K562 (cell line): ENCODE data around the gene ZFP64. TPM values are rescaled to one million over a fixed set of nuclear protein-coding genes. Genes with fewer than 3 reads are reported as not detected.

ENCODE experiments used
- CBFA2T3 ChIP-seq: fragments of 450-650 bp; IDR thresholded peaks from 2 replicates; pipeline ENCODE4 v1.6.1; 2017
- CEBPB ChIP-seq: fragments of 450-650 bp; IDR thresholded peaks from 2 replicates; pipeline ENCODE4 v1.6.1; 2016; ENCODE audit warnings: missing genetic modification characterization, missing compliant biosample characterization
- CEBPG ChIP-seq, 3 experiments: fragments of 200-800 bp in 1 of 3; sonication (Bioruptor generic) in 1 of 3; sonication (generic) in 1 of 3; formaldehyde crosslinking in 1 of 3; IDR thresholded peaks in 2 of 3; conservative IDR thresholded peaks in 1 of 3; 2 replicates each; pipeline versions ENCODE4 v1.6.1 to v1.8.0; 2016 to 2022; ENCODE audit warnings: missing compliant biosample characterization in 2 of 3, missing genetic modification characterization in 2 of 3, mild to moderate bottlenecking in 1 of 3, missing genetic modification reagents in 1 of 3
- MECOM ChIP-seq: fragments of 250-450 bp; sonication (Bioruptor Pico); IDR thresholded peaks from 2 replicates; pipeline ENCODE4 v1.8.0; 2022; ENCODE audit warnings: inconsistent platforms
- NCOR1 ChIP-seq: fragments of 450-650 bp; IDR thresholded peaks from 2 replicates; pipeline ENCODE4 v1.6.1; 2016; ENCODE audit warnings: mild to moderate bottlenecking, moderate library complexity
- RBM14 ChIP-seq: fragments of 200-400 bp; formaldehyde crosslinking; IDR thresholded peaks from 2 replicates; pipeline ENCODE4 v1.6.1; 2018; ENCODE audit warnings: low read depth, mild to moderate bottlenecking, low read length, moderate library complexity, borderline replicate concordance; ENCODE audit not compliant: insufficient read depth
- SAFB2 ChIP-seq: fragments of 200-400 bp; formaldehyde crosslinking; IDR thresholded peaks from 2 replicates; pipeline ENCODE4 v1.6.1; 2018; ENCODE audit warnings: borderline replicate concordance, low read length, low read depth, moderate library complexity; ENCODE audit not compliant: severe bottlenecking
- STAT5B ChIP-seq: fragments of 250-450 bp; sonication (Bioruptor Pico); IDR thresholded peaks from 2 replicates; pipeline ENCODE4 v1.8.0; 2021; ENCODE audit warnings: mild to moderate bottlenecking, inconsistent platforms
- ZBTB49 ChIP-seq: sonication (generic); formaldehyde crosslinking; IDR thresholded peaks from 2 replicates; pipeline ENCODE4 v1.8.0; 2022; ENCODE audit warnings: missing genetic modification reagents, mild to moderate bottlenecking, borderline replicate concordance
- ZNF184 ChIP-seq: sonication (generic); formaldehyde crosslinking; IDR thresholded peaks from 2 replicates; pipeline ENCODE4 v1.5.0; 2020; ENCODE audit warnings: missing genetic modification reagents
- ZNF644 ChIP-seq: fragments of 200-800 bp; sonication (Bioruptor generic); IDR thresholded peaks from 2 replicates; pipeline ENCODE4 v1.6.1; 2016; ENCODE audit warnings: low read depth, missing genetic modification characterization, missing compliant biosample characterization
- polyA plus RNA-seq, 8 experiments: library from polyadenylated mRNA; depleted of rRNA in 4 of 8; stranded (reverse) in 5 of 8; unstranded in 3 of 8; fragments of >200 nt; fragmentation: Nextera tagmentation in 2 of 8; fragmentation: Illumina TruSeq in 1 of 8; extraction: Ambion mirVana in 2 of 8; extraction: Trizol in 1 of 8; gene quantifications; 2 replicates each; pipeline versions ENCODE4 v1.2.1 to v1.2.3, GENCODE V29; 2011 to 2014; ENCODE audit warnings: inconsistent platforms in 1 of 8, missing spikeins in 1 of 8
- total RNA-seq, 7 experiments: library from RNA; depleted of rRNA in 6 of 7; stranded (reverse); fragments of >200 nt in 6 of 7; fragmentation: Illumina TruSeq in 2 of 7; extraction: Trizol in 2 of 7; gene quantifications; 2 replicates each; pipeline versions ENCODE4 v1.2.1 to v1.2.3, GENCODE V29; 2011 to 2021; ENCODE audit warnings: low replicate concordance in 1 of 7
- TF ChIP-seq, protein P1 (sequence below), 2 experiments: fragments of 450-650 bp in 1 of 2; IDR thresholded peaks; 2 replicates each; pipeline ENCODE4 v1.6.1; 2011 to 2017; ENCODE audit warnings: low read depth in 2 of 2, antibody characterized with exemption in 1 of 2, borderline replicate concordance in 1 of 2, low read length in 1 of 2, mild to moderate bottlenecking in 1 of 2, mixed read lengths in 1 of 2; ENCODE audit not compliant: control insufficient read depth in 1 of 2
- TF ChIP-seq, protein P2 (sequence below): fragments of 450-650 bp; formaldehyde crosslinking; IDR thresholded peaks from 2 replicates; pipeline ENCODE4 v1.4.0; 2020; ENCODE audit warnings: mild to moderate bottlenecking

ZFP64 gene
- total and polyA plus RNA-seq, 9 of the 15 experiments (the other 6 are each of a cell fraction or from before 2014, with no cell fraction given), result 1.4 to 13.4 (median 7.0) TPM

- TF ChIP-seq STAT5B (no peak), RBM14 (no peak), ZNF184 (CRISPR knock-in tag) (no peak), MECOM (CRISPR knock-in tag) (no peak), SAFB2 (no peak), CEBPB (tag) (no peak), NCOR1 (no peak), CEBPG (CRISPR knock-in tag; IDR thresholded peaks at IDR 0.05) (no peak), CEBPG (tag; conservative IDR thresholded peaks at IDR 0.05 in 1 of 2, IDR thresholded peaks at IDR 0.05 in 1 of 2) (no peak), ZBTB49 (CRISPR knock-in tag) (no peak), CBFA2T3 (no peak), ZNF644 (no peak)
- TF ChIP-seq, protein P1, sequence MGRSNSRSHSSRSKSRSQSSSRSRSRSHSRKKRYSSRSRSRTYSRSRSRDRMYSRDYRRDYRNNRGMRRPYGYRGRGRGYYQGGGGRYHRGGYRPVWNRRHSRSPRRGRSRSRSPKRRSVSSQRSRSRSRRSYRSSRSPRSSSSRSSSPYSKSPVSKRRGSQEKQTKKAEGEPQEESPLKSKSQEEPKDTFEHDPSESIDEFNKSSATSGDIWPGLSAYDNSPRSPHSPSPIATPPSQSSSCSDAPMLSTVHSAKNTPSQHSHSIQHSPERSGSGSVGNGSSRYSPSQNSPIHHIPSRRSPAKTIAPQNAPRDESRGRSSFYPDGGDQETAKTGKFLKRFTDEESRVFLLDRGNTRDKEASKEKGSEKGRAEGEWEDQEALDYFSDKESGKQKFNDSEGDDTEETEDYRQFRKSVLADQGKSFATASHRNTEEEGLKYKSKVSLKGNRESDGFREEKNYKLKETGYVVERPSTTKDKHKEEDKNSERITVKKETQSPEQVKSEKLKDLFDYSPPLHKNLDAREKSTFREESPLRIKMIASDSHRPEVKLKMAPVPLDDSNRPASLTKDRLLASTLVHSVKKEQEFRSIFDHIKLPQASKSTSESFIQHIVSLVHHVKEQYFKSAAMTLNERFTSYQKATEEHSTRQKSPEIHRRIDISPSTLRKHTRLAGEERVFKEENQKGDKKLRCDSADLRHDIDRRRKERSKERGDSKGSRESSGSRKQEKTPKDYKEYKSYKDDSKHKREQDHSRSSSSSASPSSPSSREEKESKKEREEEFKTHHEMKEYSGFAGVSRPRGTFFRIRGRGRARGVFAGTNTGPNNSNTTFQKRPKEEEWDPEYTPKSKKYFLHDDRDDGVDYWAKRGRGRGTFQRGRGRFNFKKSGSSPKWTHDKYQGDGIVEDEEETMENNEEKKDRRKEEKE (IDR thresholded peaks at IDR 0.05; ENCODE audit: borderline replicate concordance in 1 of 2, control insufficient read depth in 1 of 2, low read depth in 2 of 2, low read length in 1 of 2), result no peak
- TF ChIP-seq, protein P2, sequence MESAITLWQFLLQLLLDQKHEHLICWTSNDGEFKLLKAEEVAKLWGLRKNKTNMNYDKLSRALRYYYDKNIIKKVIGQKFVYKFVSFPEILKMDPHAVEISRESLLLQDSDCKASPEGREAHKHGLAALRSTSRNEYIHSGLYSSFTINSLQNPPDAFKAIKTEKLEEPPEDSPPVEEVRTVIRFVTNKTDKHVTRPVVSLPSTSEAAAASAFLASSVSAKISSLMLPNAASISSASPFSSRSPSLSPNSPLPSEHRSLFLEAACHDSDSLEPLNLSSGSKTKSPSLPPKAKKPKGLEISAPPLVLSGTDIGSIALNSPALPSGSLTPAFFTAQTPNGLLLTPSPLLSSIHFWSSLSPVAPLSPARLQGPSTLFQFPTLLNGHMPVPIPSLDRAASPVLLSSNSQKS (CRISPR knock-in tag), result no peak
These were observed 9.8 kb downstream of the ZFP64 start (continued) for GRCh38 chr20:52181766-52182165.
